Left lung (tissue), 10 donors: ENCODE results near the gene HPS4. TPM values are rescaled to one million over a fixed set of nuclear protein-coding genes. Genes with fewer than 3 reads are reported as not detected.

Experiments
- ATAC-seq: fragments of 200-7000 bp; cut with Tn5 transposase; one replicate; pipeline ENCODE4 v1.9.1; 2020; ENCODE audit warnings: moderate library complexity
- DNase-seq, 4 donors: peaks; one replicate each; pipeline ENCODE4 v3.0.0-alpha.2; 2013 to 2020
- H3K27ac ChIP-seq, 2 donors: fragments of 200-600 bp; sonication (generic) in 1 of 2; one replicate each; pipeline versions ENCODE4 v1.5.0 to v1.8.0; 2020 to 2021
- H3K27me3 ChIP-seq, 2 donors: fragments of 200-600 bp; sonication (generic) in 1 of 2; one replicate each; pipeline versions ENCODE4 v1.5.0 to v1.8.0; 2020 to 2021
- H3K36me3 ChIP-seq, 2 donors: fragments of 200-600 bp; sonication (generic) in 1 of 2; one replicate each; pipeline versions ENCODE4 v1.5.0 to v1.8.0; 2020 to 2021
- H3K4me1 ChIP-seq, 2 donors: fragments of 200-600 bp; one replicate each; pipeline ENCODE4 v1.8.0; 2021
- H3K4me3 ChIP-seq, 2 donors: fragments of 200-600 bp; sonication (generic) in 1 of 2; one replicate each; pipeline versions ENCODE4 v1.5.0 to v1.8.0; 2020 to 2021; ENCODE audit warnings: mild to moderate bottlenecking in 1 of 2
- H3K9me3 ChIP-seq, 2 donors: fragments of 200-600 bp; sonication (generic) in 1 of 2; one replicate each; pipeline versions ENCODE4 v1.5.0 to v1.8.0; 2020 to 2021
- CTCF ChIP-seq, 2 donors: fragments of 200-600 bp; sonication (generic) in 1 of 2; IDR thresholded peaks; one replicate each; pipeline versions ENCODE4 v1.5.0 to v1.8.0; 2021; ENCODE audit warnings: antibody characterized with exemption in 2 of 2
- intact Hi-C, 2 donors: fragments of 100-400 bp; cut with DNase I; formaldehyde crosslinking; loops; one replicate each; pipeline versions ENCODE4 v1.11.2 to v1.14.2; 2022
- polyA plus RNA-seq, 6 donors: library from polyadenylated mRNA; unstranded; fragments of 120-200 nt; gene quantifications; one replicate each; pipeline ENCODE4 v1.2.1, GENCODE V29; 2013; ENCODE audit not compliant: insufficient read length in 6 of 6
- total RNA-seq, 2 donors: library from RNA; stranded (reverse); fragmentation: NEBNext Ultra II Directional; extraction: Animal tissue kit (Norgen Biotek cat#: 25700); gene quantifications; one replicate each; pipeline ENCODE4 v1.2.1, GENCODE V29; 2021
- donor health status: DM: no; HTN: yes; CAD: no.
- donor health status: DM: no; HTN: no; CAD: no.

HPS4 gene
- total and polyA plus RNA-seq, 8 donors = 25.4 to 40.7 (median 34.4) TPM

DNA sequence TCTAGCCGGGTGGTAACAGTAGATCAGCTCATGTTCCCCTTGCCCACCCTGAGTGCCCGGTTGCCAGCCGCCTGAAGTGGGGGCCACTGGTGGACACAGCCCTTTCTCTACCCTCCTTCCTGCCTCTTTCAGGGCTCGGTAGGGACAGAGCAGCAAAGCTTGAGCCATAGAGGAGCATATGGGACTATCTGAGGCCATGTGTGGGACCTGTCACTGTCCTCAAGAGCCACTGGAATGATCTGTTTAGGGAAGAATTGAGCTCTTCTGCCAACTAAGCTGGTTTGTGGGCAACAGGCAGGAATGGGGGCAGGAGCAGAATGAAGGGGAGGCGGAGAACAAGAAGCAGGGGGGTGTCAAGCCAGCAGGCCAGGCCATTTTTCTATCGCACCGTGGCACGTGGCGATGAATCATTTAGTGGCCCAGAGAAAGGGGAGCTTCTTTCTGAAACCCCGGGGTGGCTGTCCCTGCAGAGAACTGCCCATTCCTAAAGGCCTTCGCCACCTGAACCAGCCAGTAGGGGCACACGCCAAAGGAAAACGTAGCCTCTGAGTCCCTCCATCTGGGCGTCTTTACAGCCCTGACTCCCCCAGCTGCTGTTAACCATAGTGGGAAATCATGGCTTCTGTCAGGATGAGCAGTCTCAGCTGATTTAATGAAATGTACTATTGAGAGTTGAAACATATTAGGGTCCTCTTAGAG, 45.7 kb downstream of the HPS4 start:
- no peaks in the 10 kb centered on the region for H3K9me3 ChIP-seq
- DNase-seq (no peak), ATAC-seq (no peak)
- H3K4me3 ChIP-seq = no peak overlapping the region
- TF ChIP-seq CTCF (IDR thresholded peaks at IDR 0.05) = no peak
- intact Hi-C loops = no loop called here
- peaks cover 0 to 5% of the 10 kb centered on the region in 2 donors for H3K4me1 ChIP-seq
- H3K27ac ChIP-seq = no peak overlapping the region
- H3K27me3 ChIP-seq = no peaks in the 10 kb centered on the region
- peaks cover 0 to 9% of the 10 kb centered on the region in 2 donors for H3K36me3 ChIP-seq

GRCh38 chr22:26436903-26437515, 46.6 kb downstream of the HPS4 start:
- TF ChIP-seq CTCF (IDR thresholded peaks at IDR 0.05) = no peak
- Histone ChIP-seq H3K4me3 (no peak overlapping the region), H3K9me3 (no peaks in the 10 kb centered on the region), H3K27ac (no peak overlapping the region), H3K36me3 (peaks cover 0 to 9% of the 10 kb centered on the region in 2 donors), H3K27me3 (no peaks in the 10 kb centered on the region), H3K4me1 (peaks cover 0 to 11% of the 10 kb centered on the region in 2 donors)
- ATAC-seq (peak; percentile 61), DNase-seq (no peak)
- intact Hi-C loops = no loop called here

DNA sequence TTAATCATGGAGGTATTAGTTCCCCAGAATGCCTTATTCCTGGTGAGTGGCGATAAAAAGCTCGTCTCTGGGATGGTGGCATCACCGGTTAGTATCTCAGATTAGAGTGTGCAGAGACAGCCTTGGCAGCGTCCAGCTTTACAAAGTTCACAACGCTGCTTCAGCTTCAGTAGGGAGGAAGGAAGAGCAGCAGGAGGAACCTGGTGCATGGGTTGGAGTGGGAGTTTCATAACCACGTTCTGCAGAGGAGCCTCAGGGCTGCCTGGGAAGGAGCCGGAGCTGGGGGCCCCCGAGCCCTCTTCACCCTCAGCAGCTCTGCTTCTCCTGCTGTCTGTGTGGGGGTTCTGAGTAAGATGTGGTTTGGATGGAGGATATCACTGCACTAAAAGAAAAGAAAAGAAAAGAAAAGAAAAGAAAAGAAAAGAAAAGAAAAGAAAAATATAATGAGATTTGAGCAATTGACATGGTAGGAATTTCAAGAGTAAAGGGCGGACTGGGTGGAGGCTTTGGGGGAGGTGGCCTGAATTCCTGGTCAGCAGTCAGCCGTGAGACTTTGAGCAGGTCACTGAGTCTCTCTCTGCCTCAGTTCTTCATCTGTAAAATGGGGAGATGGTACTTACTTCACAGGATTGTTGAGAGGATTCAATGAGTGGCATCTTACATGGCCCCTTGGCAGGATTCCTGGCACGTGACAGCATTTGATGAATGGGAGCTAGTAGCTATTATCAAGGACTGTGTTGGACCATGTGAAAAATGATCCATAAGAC, 48.1 kb downstream of the HPS4 start:
- intact Hi-C loops = no loop called here
- no peak for TF ChIP-seq CTCF (IDR thresholded peaks at IDR 0.05)
- H3K4me1 ChIP-seq = peaks cover 0 to 25% of the 10 kb centered on the region in 2 donors
- H3K27ac ChIP-seq = no peak overlapping the region
- no peaks in the 10 kb centered on the region for H3K27me3 ChIP-seq
- H3K36me3 ChIP-seq = peaks cover 0 to 9% of the 10 kb centered on the region in 2 donors
- no peaks in the 10 kb centered on the region for H3K9me3 ChIP-seq
- H3K4me3 ChIP-seq = no peak overlapping the region
- no peak for DNase-seq
- ATAC-seq = no peak

- H3K36me3 ChIP-seq = peaks cover 0 to 9% of the 10 kb centered on the region in 2 donors
- ATAC-seq (no peak), DNase-seq (no peak)
- no peak for TF ChIP-seq CTCF (IDR thresholded peaks at IDR 0.05)
- H3K4me3 ChIP-seq = no peak overlapping the region
- no peaks in the 10 kb centered on the region for H3K27me3 ChIP-seq
- intact Hi-C loops = no loop called here
- no peak overlapping the region for H3K27ac ChIP-seq
- H3K4me1 ChIP-seq = peaks cover 0 to 34% of the 10 kb centered on the region in 2 donors
- H3K9me3 ChIP-seq = no peaks in the 10 kb centered on the region
These were observed 49.8 kb downstream of the HPS4 start for GRCh38 chr22:26433805-26434204.
